Glutamatergic neuron (in vitro differentiated cells): ENCODE measurements around the gene TCTN1. TPM values are rescaled to one million over a fixed set of nuclear protein-coding genes. Genes with fewer than 3 reads are reported as not detected.
A peak's percentile ranks its signal among the peaks of the same experiment; 100 is the strongest.

Source experiments
- DNase-seq: peaks from one replicate; pipeline ENCODE4 v3.0.0; 2022
- H3K27ac Mint-ChIP-seq: one replicate; pipeline ENCODE4 v1.8.0; 2020; ENCODE audit warnings: mild to moderate bottlenecking, mixed read lengths, inconsistent platforms; ENCODE audit not compliant: unreplicated experiment
- H3K27me3 Mint-ChIP-seq: one replicate; pipeline ENCODE4 v1.8.0; 2020; ENCODE audit warnings: mild to moderate bottlenecking, moderate library complexity, mixed read lengths, inconsistent platforms; ENCODE audit not compliant: unreplicated experiment
- H3K36me3 Mint-ChIP-seq: one replicate; pipeline ENCODE4 v1.8.0; 2020; ENCODE audit warnings: mild to moderate bottlenecking, mixed read lengths, inconsistent platforms; ENCODE audit not compliant: unreplicated experiment
- H3K4me1 Mint-ChIP-seq: one replicate; pipeline ENCODE4 v1.8.0; 2020; ENCODE audit warnings: mild to moderate bottlenecking, low read depth, mixed read lengths, inconsistent platforms; ENCODE audit not compliant: unreplicated experiment
- H3K4me3 Mint-ChIP-seq: one replicate; pipeline ENCODE4 v1.8.0; 2020; ENCODE audit warnings: mild to moderate bottlenecking, mixed read lengths, inconsistent platforms; ENCODE audit not compliant: unreplicated experiment
- H3K9me3 Mint-ChIP-seq: one replicate; pipeline ENCODE4 v1.8.0; 2020; ENCODE audit warnings: mild to moderate bottlenecking, moderate library complexity, mixed read lengths, inconsistent platforms; ENCODE audit not compliant: unreplicated experiment
- CTCF ChIP-seq: fragments of 200-600 bp; sonication (generic); IDR thresholded peaks from one replicate; pipeline ENCODE4 v1.5.0; 2021; ENCODE audit not compliant: partially characterized antibody, unreplicated experiment
- total RNA-seq: library from RNA; stranded (reverse); fragmentation: NEBNext Ultra II Directional; extraction: Animal tissue kit (Norgen Biotek cat#: 25700); gene quantifications from one replicate; pipeline ENCODE4 v1.2.1, GENCODE V29; 2021; ENCODE audit not compliant: unreplicated experiment

Gene TCTN1
- total RNA-seq, 1 donor from 2014 or later: 21.8 TPM

GRCh38 chr12:110688446-110689280 is 74.7 kb downstream of the TCTN1 start, which contains the start of gene HVCN1:
TSS of gene HVCN1 (minus strand) at chr12:110689115. CDS start at chr12:110683245, 5,870 bp downstream.
- H3K27ac Mint-ChIP-seq: no peak within 1 kb of the TSS
- H3K9me3 Mint-ChIP-seq: peaks cover 2% of the 10 kb centered on the region
- H3K36me3 Mint-ChIP-seq: no peaks in the 10 kb centered on the region
- peak within 1 kb of the TSS; percentile 75 for H3K4me3 Mint-ChIP-seq
- peak; percentile 29 for DNase-seq
- H3K27me3 Mint-ChIP-seq: peaks cover 28% of the 10 kb centered on the region
- TF ChIP-seq CTCF: no peak
- H3K4me1 Mint-ChIP-seq: no peaks in the 10 kb centered on the region

- H3K27me3 Mint-ChIP-seq: peaks cover 28% of the 10 kb centered on the region
- H3K9me3 Mint-ChIP-seq: peaks cover 2% of the 10 kb centered on the region
- no peak overlapping the region for H3K27ac Mint-ChIP-seq
- H3K4me1 Mint-ChIP-seq: no peaks in the 10 kb centered on the region
- TF ChIP-seq CTCF: no peak
- DNase-seq: peak; percentile 34
- peak overlapping the region; percentile 75 for H3K4me3 Mint-ChIP-seq
- H3K36me3 Mint-ChIP-seq: no peaks in the 10 kb centered on the region
These were observed 75.6 kb downstream of the TCTN1 start for GRCh38 chr12:110689281-110690126.

GRCh38 chr12:110690127-110690430 is 76.2 kb downstream of the TCTN1 start:
- no peak for DNase-seq
- peak overlapping the region; percentile 61 for H3K4me3 Mint-ChIP-seq
- no peak overlapping the region for H3K27ac Mint-ChIP-seq
- peaks cover 2% of the 10 kb centered on the region for H3K9me3 Mint-ChIP-seq
- peaks cover 28% of the 10 kb centered on the region for H3K27me3 Mint-ChIP-seq
- no peak for TF ChIP-seq CTCF
- H3K4me1 Mint-ChIP-seq: peaks cover 3% of the 10 kb centered on the region
- H3K36me3 Mint-ChIP-seq: no peaks in the 10 kb centered on the region

GRCh38 chr12:110693731-110694130 is 79.8 kb downstream of the TCTN1 start:
- Mint-ChIP-seq H3K36me3 (no peaks in the 10 kb centered on the region), H3K27ac (no peak overlapping the region), H3K4me3 (no peak overlapping the region), H3K4me1 (peaks cover 3% of the 10 kb centered on the region), H3K27me3 (peaks cover 19% of the 10 kb centered on the region), H3K9me3 (peaks cover 2% of the 10 kb centered on the region)
- DNase-seq: no peak
- no peak for TF ChIP-seq CTCF
